Tibial nerve (tissue), 4 donors: ENCODE measurements around the gene DOK7.

ENCODE experiments used
- CTCF ChIP-seq, 5 experiments: fragments of 200-600 bp in 3 of 5; fragments of 450-650 bp in 2 of 5; sonication (generic) in 3 of 5; IDR thresholded peaks; one replicate each; pipeline ENCODE4 v1.5.1; 2016 to 2019; ENCODE audit warnings: antibody characterized with exemption in 5 of 5, mild to moderate bottlenecking in 3 of 5, moderate library complexity in 2 of 5
- EP300 ChIP-seq, 2 donors: sonication (generic); formaldehyde crosslinking; IDR thresholded peaks; one replicate each; pipeline ENCODE4 v1.6.1; 2017; ENCODE audit warnings: antibody characterized with exemption in 2 of 2, mild to moderate bottlenecking in 1 of 2
- POLR2A ChIP-seq, 2 donors: fragments of 450-650 bp; IDR thresholded peaks; one replicate each; pipeline ENCODE4 v1.6.1; 2017; ENCODE audit warnings: antibody characterized with exemption in 2 of 2, mild to moderate bottlenecking in 2 of 2, moderate library complexity in 2 of 2

DNA sequence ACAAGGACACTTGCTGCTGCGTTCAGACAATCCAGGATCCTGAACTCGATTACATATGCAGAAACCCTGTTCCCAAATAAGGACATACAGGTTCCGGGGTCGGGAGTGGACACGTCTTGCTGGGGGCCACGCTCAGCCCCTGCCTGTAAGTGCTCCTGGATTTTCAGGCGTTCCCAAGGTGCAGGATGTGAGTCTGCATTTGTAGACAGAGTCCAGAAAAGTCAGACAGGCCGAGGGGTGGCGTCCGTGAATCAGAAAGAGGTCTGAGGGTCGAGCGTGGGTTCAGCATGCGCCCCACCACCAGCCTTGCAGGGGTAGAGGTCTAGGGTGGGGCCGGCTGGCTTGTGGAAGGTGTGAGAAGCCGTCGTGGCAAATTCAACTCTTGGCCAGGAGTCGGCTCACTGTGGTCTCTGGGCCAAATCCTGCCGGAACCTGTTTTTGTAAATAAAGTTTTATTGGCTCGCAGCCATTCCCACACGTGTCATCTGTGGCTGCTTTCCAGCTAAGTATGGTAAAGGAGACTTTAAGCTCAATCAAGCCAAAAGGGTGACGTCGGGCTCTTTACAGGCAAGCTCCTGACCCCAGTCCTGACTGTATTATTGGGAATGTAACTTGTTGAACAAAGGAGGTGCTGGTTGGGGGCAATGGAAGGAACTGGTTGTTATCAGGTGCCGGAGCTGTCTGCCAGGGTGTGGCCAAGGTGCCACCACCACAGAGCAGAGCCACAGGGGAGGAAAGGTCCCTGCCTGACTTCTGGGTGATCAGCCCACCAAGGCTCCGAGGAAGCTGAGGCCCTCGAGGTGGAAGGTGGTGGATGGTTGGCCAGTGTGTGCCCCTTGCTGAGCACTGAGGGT lies 7.4 kb downstream of the DOK7 start:
- TF ChIP-seq POLR2A (IDR thresholded peaks at IDR 0.05) (no peak), CTCF (IDR thresholded peaks at IDR 0.05) (no peak), EP300 (IDR thresholded peaks at IDR 0.05) (no peak)
